SIG-M5 (cell line): ENCODE results near the gene RTEL1.
A peak's percentile ranks its signal among the peaks of the same experiment; 100 is the strongest.

Experiments
- DNase-seq: peaks from one replicate; lab custom pipeline; 2025; lab: John Stamatoyannopoulos, UW

The RTEL1 gene

DNA sequence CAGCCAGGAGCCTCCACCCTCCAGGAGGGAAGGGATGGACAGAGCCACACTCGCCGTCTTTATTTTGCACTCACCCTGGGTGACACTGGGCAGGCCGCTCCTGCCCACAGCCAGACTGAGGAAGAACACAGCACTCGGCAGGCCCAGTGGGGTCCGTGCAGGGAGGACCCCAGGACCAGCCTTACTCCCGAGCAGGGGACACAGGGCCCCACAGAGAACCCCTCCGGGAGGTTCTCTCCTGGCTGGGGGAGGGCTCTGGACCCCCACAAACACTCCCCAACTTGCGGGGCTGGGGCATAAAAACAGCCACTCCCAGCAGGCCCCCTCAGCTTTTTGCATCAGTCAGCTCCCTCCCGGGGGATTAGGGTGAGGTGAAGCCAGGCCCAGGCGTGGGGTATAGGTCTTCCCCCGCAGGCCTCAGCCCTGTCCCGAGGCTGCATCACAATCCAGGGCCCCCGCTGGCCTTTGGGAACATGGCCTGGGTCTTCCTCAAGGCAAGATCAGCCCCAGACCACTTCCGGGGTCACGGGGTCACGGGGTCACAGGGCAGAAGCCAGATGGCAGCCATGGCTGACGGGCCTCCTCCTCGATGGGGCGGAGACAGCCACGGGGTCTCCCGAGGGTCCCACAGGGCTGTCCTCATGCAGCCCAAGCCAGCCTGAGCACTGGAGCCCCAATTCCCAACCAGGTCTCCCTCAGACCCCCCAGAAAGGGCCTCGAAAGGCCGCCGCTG, 41.5 kb downstream of the RTEL1 start:
- no peak for DNase-seq

DNA sequence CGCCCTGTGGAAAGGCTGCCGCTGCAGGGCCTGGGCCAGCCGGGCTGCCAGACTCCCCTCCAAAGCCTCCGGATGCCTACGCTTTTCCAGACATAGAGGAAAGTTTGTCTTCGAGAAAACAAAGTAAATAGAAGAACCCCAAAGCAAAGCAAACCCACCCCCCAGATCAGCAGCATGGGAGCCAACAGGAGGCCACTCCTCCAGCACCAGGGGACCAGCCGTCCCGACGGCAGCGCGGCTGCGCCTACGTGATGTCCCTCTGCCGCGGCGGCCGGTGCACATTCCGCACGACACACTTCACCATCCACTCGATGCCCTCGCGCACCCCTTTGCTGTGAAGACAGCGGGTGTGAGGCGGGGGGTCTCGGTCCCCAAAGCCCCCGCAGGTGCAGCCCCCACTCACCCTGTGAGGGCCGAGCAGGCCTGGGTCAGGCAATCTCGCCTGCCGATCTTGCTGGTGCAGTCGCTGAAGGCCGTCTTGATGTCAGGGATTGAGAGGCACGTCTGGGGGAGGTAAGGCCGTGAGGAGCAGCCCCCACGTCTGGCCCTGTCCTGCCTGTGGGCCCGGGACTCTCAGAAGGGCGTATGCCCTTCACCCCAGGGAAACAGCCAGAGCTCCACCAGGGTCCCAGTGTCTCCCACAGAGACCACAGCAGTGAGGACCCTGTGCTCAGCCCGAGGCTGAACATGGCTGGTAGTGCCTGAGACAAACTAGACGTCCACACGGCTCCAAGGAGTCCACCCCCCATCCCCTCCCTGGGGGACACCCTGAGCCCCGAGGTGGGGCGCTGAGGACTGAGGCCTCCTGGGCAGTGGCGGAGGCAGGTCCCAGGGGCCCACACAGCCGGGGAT, 42.3 kb downstream of the RTEL1 start:
- DNase-seq = no peak

DNA sequence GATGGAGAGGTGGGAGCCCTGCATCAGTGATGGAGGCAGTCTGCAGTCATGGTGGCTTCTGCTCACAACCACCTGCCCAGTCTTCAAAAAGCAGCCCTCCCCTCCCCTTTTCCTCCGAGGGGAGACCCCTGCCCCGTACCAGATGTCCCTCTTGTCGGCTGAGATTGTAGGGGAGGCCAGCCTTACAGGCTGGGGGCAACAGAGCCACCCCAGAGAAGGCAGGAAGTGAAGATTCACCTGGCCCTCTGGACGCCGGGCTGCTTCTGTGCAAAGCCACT, 42.9 kb downstream of the RTEL1 start:
- no peak for DNase-seq

DNA sequence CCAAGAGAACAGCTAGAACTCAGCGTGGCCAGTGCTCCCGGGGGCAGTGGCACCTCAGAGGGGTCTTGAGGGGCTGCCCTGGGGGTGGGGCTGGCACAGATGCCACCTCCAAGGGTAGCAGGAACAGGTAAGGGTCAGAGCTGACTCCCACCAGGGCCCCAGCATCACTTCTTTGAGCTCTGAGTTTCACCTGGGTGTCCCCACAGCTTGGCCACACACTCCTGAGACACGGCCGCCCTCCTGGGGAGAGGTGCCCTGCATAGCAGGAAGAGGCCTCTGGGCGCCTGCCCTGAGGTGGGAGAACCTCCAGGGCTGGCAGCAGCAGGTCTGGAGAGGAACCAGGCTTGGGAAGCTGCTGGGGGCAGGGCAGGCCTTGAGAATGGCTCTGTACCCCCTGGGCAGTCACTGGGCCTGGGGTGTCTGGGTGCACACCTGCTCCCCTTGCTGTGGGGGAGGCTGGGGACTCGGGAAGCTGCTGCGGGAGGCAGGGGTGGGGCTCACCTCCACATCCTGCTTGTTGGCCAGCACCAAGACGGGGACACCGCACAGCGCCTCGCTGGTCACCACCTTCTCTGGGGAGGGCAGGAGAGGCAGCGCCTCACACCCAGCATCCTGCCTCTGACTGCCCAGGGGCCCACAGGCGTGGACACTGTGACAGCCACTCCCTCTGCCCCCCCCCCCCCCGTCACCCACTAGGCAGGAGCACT, 43.4 kb downstream of the RTEL1 start:
- DNase-seq = no peak

DNA sequence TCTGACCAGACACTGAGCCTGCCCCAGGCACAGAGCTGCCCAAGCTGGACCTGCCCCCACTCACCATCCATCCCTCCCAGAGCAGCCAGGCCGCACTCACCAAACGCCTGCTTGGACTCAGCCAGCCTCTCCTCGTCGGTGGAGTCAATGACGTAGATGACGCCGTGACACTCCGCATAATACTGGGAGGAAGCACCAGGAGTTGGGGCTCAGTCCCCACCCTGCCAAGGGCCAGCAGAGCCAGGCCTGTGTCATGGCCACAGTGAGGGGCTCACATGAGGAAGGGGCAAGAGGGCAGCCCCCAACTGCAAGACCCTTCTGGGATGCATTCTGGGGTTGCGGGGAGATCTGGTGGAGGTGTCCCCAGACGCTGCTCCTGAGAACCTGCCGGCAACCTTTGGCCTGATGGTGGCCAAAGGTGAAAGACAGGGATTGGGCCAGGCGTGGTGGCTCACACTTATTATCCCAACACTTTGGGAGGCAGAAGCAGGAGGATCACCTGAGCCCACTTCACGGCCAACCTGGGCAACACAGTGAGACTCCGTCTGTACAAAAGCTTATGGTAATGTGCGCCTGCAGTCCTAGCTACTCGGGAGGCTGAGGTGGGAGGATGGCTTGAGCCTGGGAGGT, 44.0 kb downstream of the RTEL1 start:
- DNase-seq = no peak

DNA sequence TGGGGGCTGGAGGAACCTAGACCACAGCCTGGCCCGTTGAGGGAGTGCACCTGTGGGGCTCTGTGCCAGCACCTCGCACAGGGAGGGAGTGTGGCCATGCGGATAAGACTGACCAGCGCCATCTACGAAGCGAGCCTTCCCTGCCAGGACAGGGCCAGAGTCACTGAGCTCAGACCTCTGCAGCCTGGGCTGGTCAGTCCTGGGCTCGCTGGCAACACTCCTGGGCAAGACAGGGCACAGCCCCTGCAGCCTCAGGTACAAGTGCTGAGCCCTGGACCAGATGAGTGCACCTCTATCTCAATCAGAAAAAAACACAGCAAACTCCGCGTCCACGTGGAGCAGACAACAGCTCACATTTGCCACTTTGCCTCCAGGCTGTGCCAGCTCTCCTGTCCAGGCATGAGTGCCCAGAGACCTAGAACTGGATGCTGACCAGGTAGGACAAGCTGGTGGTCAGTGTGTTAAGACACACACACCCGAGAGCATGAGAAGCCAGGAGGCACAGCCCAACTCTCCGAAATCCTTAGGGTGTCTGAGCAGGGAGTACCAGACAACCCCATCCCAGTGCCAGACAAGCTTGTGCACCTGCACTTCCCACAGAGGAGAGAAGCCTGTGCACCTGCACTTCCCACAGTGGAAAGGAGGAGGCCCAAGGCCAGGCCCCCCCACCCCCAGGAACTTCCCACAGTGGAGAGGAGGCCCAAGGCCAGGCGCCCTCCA, 44.8 kb downstream of the RTEL1 start:
- no peak for DNase-seq

DNA sequence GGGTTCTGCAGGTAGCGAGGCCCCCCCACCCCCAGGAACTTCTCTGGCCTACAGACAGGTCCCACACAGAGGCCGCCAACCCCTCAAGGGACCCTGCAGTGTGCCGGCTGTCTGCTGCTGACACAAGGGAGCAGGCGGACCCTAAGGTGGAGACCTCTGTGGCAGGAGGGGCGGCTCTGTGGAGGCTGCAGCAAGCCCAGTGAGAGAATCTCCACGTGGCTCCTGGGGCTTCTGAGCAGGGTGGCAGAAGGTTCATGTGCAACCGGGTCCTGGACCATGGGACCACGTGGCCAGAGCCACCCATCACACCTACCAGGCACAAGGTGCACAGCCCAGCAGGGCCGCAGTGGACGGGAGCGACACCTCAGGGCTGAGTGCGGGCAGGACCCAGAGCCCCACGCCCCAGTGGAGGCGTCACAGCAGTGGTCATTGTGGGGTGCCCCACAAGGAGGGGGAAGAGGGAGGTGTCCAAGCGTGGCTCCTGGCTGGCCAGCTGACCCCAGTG, 45.4 kb downstream of the RTEL1 start:
- no peak for DNase-seq

DNA sequence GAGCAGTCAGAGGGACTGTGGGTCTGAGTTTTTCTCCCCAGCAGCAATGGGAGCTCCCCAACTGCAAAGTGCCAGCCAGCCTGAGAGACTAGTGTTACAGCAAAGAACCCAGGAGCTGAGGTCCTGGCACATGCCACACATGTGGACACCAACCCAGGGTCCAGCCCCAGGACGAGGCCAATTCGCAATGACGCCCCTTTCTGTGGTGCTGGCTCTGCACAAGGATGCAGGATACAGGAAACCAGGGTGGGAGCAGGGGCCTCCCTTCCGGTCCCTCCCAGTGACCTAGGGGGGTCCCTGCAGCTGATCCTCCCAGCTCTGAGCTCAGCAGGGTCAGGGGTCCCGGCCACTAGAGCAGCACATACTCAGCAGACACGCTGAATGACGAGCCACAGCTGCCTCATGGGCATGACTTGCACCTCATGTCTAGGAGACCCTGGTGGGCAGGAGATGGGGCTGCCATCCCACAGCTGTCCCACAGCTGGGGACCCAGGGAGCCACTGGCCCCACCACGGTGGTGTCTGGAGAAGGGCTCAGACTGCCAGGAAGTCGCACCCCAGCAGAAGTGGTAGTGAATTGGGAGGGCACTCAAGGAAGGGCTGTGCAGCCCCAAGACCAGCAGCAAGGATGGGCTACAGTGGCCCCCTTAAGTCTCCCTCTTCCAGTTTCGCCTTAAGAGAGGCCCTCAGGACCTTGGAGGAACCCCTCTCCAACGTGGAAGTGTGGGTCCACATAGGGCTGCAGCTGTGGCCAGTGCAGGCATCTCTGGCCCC, 46.0 kb downstream of the RTEL1 start:
- DNase-seq = no peak

DNA sequence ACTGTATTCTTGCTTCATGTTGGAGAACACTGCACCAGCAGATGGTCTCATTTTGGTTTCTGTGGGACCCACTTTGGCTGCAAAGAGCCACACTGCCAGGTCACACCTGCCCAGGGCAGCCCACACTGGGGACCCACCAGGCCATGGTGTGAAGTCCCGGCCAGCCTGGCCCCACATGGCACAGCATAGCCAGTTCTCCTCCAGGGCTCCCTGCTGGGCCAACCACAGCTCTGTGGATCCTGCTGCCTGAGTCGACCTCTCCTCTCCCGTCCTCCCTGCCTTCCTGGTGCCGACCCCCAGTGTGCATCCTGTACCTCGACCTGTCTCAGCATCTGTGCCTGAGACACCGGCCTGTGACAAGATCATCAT, 46.6 kb downstream of the RTEL1 start:
- no peak for DNase-seq

DNA sequence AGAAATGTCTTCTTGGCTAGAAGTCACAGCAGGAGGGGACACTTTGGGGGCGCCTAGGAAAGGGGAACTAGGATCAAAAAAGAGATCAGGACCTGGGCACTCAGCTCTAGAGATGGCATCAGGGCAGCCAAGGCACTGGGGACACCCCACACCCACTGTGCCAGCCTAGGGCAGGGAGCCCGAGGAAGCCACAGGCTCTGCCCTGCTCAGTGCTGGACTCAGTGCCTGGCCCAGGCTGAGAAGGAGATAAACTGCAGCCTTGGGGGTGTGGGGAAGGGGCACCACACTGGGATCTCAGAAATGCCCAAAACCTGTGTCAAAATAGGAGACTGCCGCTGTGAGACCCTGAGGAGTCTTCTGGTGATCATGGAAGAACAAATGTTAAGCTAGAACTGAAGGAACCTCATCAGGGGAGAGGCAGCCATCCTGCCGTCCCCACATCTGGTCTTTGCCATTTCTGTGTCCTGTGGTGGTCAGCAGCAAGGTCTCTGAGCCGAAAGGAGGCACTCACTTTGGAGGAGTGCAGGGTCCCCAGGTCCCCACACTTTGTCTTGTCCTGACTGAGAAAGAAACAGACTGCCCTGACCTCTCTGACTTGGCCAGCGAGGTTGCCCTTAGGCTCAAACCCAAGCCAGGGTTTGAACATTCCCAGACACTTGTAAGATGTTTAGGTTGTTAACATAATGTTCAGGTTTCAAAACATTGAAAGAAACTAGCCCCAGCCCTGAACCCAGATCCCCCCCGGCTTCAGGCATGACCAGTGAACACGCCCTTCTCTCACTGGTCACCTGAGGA, 47.3 kb downstream of the RTEL1 start:
- DNase-seq = no peak

DNA sequence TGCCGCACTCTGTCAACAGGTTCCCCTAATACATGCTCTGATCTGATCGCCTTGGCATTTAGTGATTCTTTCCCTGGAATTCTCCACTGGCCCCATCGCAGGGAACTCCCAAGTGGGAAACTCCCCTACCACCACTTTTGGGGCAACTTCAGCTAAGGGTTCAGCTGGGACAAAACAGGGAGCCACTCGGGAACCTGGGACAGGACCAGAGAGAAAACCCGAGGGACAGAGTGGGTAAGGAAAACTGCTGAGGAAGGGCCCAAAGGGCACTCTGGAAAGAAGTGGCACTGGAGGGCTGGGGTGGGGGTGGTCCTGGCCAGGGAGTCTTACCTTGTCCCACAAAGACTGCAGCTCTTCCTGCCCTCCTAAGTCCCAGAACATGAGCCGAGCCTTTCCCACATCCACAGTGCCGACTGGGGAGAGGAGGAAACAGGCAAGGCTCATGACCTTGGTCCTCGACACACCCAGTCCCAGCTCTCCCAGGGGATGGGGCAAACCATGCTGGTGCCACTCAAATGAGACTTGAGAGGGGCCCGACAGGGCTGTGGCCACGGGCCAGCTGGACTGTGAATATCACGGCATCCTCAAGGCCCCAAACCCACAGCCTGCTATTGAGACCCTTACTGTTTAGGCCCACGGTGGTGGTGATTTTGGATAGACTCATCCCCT, 48.0 kb downstream of the RTEL1 start:
- no peak for DNase-seq

DNA sequence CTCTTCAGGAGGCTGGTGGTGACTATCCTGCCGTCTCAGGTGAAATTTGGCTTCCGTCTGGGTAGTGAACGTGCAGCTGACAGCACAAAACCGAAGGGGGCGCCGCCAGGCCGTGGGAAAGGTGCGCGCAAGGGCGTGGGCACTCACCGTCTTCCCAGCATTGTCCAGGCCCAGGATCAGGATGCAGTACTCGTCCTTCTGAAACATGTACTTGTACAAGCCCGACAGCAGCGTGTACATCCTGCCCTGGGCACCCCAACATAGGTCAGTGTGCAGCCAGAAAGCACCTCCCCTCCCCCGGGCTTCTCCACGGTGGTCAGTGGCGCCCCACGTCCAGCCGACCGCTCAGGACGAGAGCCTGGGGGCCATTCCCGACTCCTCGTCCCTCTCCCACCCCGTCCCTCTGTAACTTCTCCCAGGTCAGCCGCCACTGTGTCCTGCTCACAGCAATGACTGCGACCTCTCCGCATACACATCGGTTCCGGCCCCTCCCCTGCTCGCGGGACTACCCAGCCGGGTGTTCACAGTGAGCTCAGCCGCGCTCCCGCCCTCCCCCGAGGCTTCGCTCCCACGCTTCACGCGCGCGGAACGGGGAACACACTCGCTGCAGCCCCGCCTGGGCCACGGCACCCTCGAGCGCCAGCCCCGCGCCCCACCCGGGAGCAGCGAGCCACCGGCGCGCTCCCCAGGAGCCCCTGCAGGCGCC, 48.9 kb downstream of the RTEL1 start:
- DNase-seq = no peak

DNA sequence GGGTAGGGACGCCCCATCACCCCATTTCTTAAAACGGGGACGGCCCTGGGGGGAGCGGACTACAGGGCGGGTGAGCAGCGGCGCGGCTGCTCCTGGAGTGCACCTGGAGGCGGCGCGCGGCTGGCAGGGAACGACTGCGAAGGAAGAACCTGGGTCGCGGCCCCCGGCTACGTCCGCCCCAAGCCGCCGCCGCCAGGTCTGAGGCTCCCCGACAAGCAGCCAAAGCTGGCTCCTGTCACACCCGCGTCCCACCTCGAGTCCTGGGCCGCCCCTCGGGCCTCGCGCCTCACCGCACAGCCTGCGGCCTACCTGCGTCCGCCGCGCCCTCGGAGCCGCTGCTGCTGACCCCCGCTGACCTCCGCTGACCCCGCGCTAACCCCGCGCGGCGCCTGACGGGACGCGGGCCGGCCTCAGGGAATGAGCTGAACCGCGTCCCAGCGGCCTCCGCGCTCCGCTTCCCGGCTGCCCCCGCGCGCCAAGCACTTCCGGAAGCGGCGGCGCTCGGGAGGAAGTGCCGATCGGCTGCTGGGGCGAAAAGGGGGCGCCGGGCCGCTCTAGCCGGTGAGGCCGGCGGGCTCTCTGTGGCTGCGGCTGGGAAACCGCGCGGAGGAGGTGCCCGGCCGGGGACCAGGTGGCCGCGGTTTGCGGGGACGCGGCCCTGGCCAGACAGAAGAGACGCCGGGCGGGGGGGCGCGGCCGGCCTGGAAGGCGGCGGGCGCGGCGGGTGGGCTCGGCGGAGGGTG, 49.6 kb downstream of the RTEL1 start, which contains the start of the genes ARFRP1 and ZGPAT:
Gene ARFRP1, minus strand, starts transcription at position 419 of the 743 bp plus-strand sequence. CDS start 885 bp downstream, outside the sequence.
Gene ZGPAT, plus strand, starts transcription at position 482 of the 743 bp plus-strand sequence. CDS start 542 bp downstream, outside the sequence.
- peak; percentile 36 for DNase-seq

DNA sequence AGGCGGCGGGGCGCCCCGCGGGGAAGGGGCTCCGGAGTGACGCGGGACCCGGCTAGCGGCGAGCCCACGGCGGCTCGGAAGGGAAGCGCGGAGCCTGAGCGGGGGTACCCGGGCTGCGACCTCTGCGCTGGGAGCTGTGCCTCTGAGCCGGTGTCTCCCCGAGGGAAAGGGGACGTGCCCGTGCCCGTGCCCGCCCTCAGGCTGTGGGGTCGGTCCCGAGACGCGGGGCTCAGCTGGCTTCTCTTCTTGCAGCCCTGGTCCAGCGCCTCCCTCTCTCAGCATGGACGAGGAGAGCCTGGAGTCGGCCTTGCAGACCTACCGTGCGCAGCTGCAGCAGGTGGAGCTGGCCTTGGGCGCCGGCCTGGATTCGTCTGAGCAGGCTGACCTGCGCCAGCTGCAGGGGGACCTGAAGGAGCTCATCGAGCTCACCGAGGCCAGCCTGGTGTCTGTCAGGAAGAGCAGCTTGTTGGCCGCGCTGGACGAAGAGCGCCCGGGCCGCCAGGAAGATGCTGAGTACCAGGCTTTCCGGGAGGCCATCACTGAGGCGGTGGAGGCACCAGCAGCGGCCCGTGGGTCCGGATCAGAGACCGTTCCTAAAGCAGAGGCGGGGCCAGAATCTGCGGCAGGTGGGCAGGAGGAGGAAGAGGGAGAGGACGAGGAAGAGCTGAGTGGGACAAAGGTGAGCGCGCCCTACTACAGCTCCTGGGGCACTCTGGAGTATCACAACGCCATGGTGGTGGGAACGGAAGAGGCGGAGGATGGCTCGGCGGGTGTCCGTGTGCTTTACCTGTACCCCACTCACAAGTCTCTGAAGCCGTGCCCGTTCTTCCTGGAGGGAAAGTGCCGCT, 50.4 kb downstream of the RTEL1 start:
- no peak for DNase-seq

DNA sequence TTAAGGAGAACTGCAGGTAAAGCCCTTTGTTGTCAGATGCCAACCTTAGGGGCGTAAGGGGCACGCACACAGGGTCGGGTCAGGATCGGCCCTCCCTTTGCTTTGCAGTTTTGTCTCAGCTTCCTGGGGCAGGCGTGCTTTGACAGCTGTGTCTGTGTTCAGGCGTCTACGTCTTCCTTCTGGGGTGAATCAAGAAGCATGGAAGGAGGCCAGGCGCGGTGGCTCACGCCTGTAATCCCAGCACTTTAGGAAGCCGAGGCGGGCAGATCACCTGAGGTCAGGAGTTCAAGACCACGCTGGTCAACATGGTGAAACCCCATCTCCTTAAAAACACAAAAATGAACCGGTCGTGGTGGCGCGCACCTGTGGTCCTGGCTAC, 51.0 kb downstream of the RTEL1 start:
- DNase-seq = no peak

DNA sequence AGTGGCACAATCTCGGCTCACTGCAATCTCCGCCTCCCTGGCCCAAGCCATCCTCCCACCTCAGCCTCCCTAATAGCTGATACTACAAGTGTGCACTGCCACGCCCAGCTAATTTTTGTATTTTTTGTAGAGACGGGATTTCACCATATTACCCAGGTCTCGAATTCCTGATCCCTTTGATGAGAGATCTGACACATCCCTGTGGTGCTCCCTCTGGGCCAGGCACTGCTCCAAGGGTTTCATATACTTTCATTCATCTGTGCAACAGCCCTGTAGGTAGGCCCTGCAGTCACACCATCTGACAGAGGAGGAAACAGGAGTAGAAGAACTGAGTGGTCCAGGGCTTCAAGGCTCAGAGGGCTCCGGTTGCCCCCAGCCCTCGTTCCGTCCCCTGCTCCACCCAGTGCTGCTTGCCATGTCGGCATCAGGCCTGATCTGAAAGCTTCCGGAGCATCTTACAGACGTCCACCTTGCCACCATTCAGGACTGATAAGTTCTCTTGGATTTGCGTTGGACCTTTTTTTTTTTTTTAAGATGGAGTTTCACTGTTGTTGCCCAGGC, 53.1 kb downstream of the RTEL1 start:
- no peak for DNase-seq

DNA sequence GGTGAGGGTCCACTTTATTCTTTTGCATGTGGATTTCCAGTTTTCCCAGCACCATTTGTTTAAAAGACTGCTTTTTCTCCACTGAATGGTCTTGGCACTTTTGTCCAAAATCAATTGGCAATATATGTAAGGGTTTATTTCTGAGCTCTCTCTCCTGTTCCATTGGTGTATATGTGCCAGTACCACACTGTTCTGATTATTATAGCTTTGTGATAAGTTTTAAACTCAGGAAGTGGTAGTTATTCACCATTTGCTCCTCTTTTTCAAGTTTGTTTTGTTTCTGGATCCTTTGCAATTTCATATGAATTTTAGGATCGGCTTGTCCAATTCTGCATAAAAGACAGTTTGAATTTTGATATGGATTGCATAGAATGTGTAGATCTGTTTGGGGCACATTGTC, 54.1 kb downstream of the RTEL1 start:
- no peak for DNase-seq
